K562 (cell line): Measurements from ENCODE around the gene SAPCD1. TPM values are rescaled to one million over a fixed set of nuclear protein-coding genes. Genes with fewer than 3 reads are reported as not detected.
A peak's percentile ranks its signal among the peaks of the same experiment; 100 is the strongest.

Experiments used
- HDAC2 ChIP-seq: fragments of 450-650 bp; IDR thresholded peaks from 2 replicates; pipeline ENCODE4 v1.6.1; 2016; ENCODE audit warnings: mild to moderate bottlenecking
- KLF6 ChIP-seq: fragments of 250-450 bp; sonication (Bioruptor Pico); IDR thresholded peaks from 2 replicates; pipeline ENCODE4 v1.4.0; 2020; ENCODE audit warnings: mild to moderate bottlenecking, moderate library complexity, borderline replicate concordance
- MIER1 ChIP-seq: fragments of 450-650 bp; IDR thresholded peaks from 2 replicates; pipeline ENCODE4 v1.6.1; 2016; ENCODE audit warnings: antibody characterized with exemption, mild to moderate bottlenecking, low read depth
- MTA3 ChIP-seq: fragments of 450-650 bp; formaldehyde crosslinking; IDR thresholded peaks from 2 replicates; pipeline ENCODE4 v1.6.1; 2017; ENCODE audit warnings: mild to moderate bottlenecking, borderline replicate concordance
- PRPF4 ChIP-seq: fragments of 200-400 bp; formaldehyde crosslinking; IDR thresholded peaks from one replicate; pipeline ENCODE4 v1.6.1; 2017; ENCODE audit warnings: low read length, low read depth, mild to moderate bottlenecking; ENCODE audit not compliant: insufficient read depth, poor library complexity, severe bottlenecking
- RAD21 ChIP-seq, 2 experiments: fragments of 250-450 bp in 1 of 2; fragments of 450-650 bp in 1 of 2; sonication (Bioruptor Pico) in 1 of 2; formaldehyde crosslinking in 1 of 2; IDR thresholded peaks in 1 of 2; conservative IDR thresholded peaks in 1 of 2; 2 replicates each; pipeline versions ENCODE4 v1.4.0 to v1.8.0; 2020 to 2022; ENCODE audit warnings: mild to moderate bottlenecking in 2 of 2, moderate library complexity in 1 of 2
- SIN3A ChIP-seq, 2 experiments: fragments of 150-350 bp in 1 of 2; IDR thresholded peaks; 2 replicates each; pipeline ENCODE4 v1.6.1; 2011 to 2016; ENCODE audit warnings: borderline replicate concordance in 2 of 2, low read depth in 2 of 2, low read length in 2 of 2, mild to moderate bottlenecking in 2 of 2, moderate library complexity in 2 of 2; ENCODE audit not compliant: control insufficient read depth in 1 of 2
- ZBTB1 ChIP-seq: sonication (generic); formaldehyde crosslinking; IDR thresholded peaks from 2 replicates; pipeline ENCODE4 v1.8.1; 2023; ENCODE audit warnings: missing genetic modification reagents, low read depth, mild to moderate bottlenecking, borderline replicate concordance
- ZEB2 ChIP-seq: fragments of 450-650 bp; IDR thresholded peaks from 2 replicates; pipeline ENCODE4 v1.6.1; 2016
- ZNF143 ChIP-seq: sonication (generic); formaldehyde crosslinking; IDR thresholded peaks from 2 replicates; pipeline ENCODE4 v1.9.0; 2022; ENCODE audit warnings: mild to moderate bottlenecking, missing genetic modification reagents
- polyA plus RNA-seq, 8 experiments: library from polyadenylated mRNA; depleted of rRNA in 4 of 8; stranded (reverse) in 5 of 8; unstranded in 3 of 8; fragments of >200 nt; fragmentation: Nextera tagmentation in 2 of 8; fragmentation: Illumina TruSeq in 1 of 8; extraction: Ambion mirVana in 2 of 8; extraction: Trizol in 1 of 8; gene quantifications; 2 replicates each; pipeline versions ENCODE4 v1.2.1 to v1.2.3, GENCODE V29; 2011 to 2014; ENCODE audit warnings: inconsistent platforms in 1 of 8, missing spikeins in 1 of 8
- total RNA-seq, 7 experiments: library from RNA; depleted of rRNA in 6 of 7; stranded (reverse); fragments of >200 nt in 6 of 7; fragmentation: Illumina TruSeq in 2 of 7; extraction: Trizol in 2 of 7; gene quantifications; 2 replicates each; pipeline versions ENCODE4 v1.2.1 to v1.2.3, GENCODE V29; 2011 to 2021; ENCODE audit warnings: low replicate concordance in 1 of 7
- TF ChIP-seq, protein P1 (sequence below), 2 experiments: IDR thresholded peaks; 2 replicates each; pipeline ENCODE4 v1.6.1; 2012; ENCODE audit warnings: improper control_type of control experiment in 2 of 2, low read depth in 2 of 2, low read length in 2 of 2, borderline replicate concordance in 1 of 2
- TF ChIP-seq, protein P2 (sequence below), 2 experiments: fragments of 450-650 bp in 1 of 2; sonication (generic) in 1 of 2; formaldehyde crosslinking; conservative IDR thresholded peaks; 2 replicates each; pipeline versions ENCODE4 v1.4.0 to v1.8.1; 2020 to 2022; ENCODE audit warnings: mild to moderate bottlenecking in 1 of 2, missing genetic modification reagents in 1 of 2
- TF ChIP-seq, protein P3 (sequence below): conservative IDR thresholded peaks from 2 replicates; pipeline ENCODE4 v1.6.1; 2011; ENCODE audit warnings: low read depth, mild to moderate bottlenecking, low read length; ENCODE audit not compliant: control insufficient read depth
- TF ChIP-seq, protein P4 (sequence below): fragments of 450-650 bp; formaldehyde crosslinking; conservative IDR thresholded peaks from 2 replicates; pipeline ENCODE4 v1.4.0; 2022; ENCODE audit warnings: mild to moderate bottlenecking, missing genetic modification characterization
- TF ChIP-seq, protein P5 (sequence below): IDR thresholded peaks from 3 replicates; pipeline ENCODE4 v1.6.1; 2011; ENCODE audit warnings: borderline replicate concordance, mild to moderate bottlenecking; ENCODE audit not compliant: insufficient read length, insufficient read depth
- TF ChIP-seq, protein P6 (sequence below): fragments of 450-650 bp; formaldehyde crosslinking; IDR thresholded peaks from 2 replicates; pipeline ENCODE4 v1.4.0; 2020; ENCODE audit warnings: mild to moderate bottlenecking, mixed read lengths

Gene SAPCD1
- total and polyA plus RNA-seq, 9 of the 15 experiments (the other 6 are each of a cell fraction or from before 2014, with no cell fraction given), result 2.6 to 30.2 (median 7.4) TPM

DNA sequence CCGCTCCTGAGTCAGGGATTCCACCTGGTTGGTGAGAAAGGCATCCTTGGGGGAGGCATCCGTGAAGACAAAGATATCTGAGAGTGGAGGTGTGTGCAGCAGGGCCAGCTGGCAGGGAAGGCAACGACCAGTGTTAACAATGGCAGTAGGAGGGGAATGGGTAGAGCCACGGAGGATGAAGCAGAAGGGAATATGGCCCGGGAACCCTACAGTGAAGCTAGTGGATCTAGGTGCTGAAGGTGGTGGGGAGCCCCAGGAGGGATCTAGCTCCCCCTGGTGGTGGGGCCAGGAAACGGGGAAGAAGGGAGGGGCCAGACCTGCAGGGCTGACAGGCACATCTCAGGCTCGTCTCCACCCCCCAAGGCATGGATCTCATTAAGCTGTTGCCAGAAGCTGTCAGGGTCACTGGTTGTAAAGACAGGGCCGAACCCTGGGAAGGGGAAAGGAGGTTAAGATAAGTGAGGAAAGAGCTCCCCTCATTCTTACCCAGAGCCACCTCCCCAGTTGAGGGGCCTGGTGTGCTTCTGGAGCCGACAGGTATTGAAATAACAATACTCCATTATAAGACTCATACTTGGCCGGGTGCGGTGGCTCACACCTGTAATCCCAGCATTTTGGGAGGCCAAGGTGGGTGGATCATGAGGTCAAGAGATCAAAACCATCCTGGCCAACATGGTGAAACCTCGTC, 7.4 kb downstream of the SAPCD1 start (continued):
- TF ChIP-seq, protein P1, sequence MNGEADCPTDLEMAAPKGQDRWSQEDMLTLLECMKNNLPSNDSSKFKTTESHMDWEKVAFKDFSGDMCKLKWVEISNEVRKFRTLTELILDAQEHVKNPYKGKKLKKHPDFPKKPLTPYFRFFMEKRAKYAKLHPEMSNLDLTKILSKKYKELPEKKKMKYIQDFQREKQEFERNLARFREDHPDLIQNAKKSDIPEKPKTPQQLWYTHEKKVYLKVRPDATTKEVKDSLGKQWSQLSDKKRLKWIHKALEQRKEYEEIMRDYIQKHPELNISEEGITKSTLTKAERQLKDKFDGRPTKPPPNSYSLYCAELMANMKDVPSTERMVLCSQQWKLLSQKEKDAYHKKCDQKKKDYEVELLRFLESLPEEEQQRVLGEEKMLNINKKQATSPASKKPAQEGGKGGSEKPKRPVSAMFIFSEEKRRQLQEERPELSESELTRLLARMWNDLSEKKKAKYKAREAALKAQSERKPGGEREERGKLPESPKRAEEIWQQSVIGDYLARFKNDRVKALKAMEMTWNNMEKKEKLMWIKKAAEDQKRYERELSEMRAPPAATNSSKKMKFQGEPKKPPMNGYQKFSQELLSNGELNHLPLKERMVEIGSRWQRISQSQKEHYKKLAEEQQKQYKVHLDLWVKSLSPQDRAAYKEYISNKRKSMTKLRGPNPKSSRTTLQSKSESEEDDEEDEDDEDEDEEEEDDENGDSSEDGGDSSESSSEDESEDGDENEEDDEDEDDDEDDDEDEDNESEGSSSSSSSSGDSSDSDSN (IDR thresholded peaks at IDR 0.05; ENCODE audit: borderline replicate concordance in 1 of 2, low read depth in 2 of 2, low read length in 2 of 2), result peak in 1 of 2 experiments; percentile 88; a peak in 1 of 4 replicates
- TF ChIP-seq HDAC2 (peak; percentile 82), ZNF143 (no peak), MTA3 (peak; percentile 97), SIN3A (IDR thresholded peaks at IDR 0.05; ENCODE audit: borderline replicate concordance in 2 of 2, control insufficient read depth in 1 of 2, low read depth in 2 of 2, low read length in 2 of 2) (peak; percentile 59 to 76; a peak in 2 of 4 replicates), MIER1 (peak; percentile 51; the same call in 1 of the 2 replicates), ZEB2 (peak; percentile 67; the same call in 1 of the 2 replicates), RAD21 (CRISPR knock-in tag; conservative IDR thresholded peaks at IDR 0.05 in 1 of 2, IDR thresholded peaks at IDR 0.05 in 1 of 2) (peak; percentile 99 to 100), PRPF4 (no peak), KLF6 (CRISPR knock-in tag) (peak; percentile 77; the same call in 1 of the 2 replicates), ZBTB1 (CRISPR knock-in tag) (0 out of 2 replicates have a peak, but pooled peaks have one; percentile 0)
- TF ChIP-seq, protein P2, sequence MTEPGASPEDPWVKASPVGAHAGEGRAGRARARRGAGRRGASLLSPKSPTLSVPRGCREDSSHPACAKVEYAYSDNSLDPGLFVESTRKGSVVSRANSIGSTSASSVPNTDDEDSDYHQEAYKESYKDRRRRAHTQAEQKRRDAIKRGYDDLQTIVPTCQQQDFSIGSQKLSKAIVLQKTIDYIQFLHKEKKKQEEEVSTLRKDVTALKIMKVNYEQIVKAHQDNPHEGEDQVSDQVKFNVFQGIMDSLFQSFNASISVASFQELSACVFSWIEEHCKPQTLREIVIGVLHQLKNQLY (CRISPR knock-in tag; conservative IDR thresholded peaks at IDR 0.05), result peak in 1 of 2 experiments; percentile 89; a peak in 1 of 4 replicates
- TF ChIP-seq, protein P3, sequence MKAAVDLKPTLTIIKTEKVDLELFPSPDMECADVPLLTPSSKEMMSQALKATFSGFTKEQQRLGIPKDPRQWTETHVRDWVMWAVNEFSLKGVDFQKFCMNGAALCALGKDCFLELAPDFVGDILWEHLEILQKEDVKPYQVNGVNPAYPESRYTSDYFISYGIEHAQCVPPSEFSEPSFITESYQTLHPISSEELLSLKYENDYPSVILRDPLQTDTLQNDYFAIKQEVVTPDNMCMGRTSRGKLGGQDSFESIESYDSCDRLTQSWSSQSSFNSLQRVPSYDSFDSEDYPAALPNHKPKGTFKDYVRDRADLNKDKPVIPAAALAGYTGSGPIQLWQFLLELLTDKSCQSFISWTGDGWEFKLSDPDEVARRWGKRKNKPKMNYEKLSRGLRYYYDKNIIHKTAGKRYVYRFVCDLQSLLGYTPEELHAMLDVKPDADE, result peak; percentile 71; the same call in 1 of the 2 replicates
- TF ChIP-seq, protein P4, sequence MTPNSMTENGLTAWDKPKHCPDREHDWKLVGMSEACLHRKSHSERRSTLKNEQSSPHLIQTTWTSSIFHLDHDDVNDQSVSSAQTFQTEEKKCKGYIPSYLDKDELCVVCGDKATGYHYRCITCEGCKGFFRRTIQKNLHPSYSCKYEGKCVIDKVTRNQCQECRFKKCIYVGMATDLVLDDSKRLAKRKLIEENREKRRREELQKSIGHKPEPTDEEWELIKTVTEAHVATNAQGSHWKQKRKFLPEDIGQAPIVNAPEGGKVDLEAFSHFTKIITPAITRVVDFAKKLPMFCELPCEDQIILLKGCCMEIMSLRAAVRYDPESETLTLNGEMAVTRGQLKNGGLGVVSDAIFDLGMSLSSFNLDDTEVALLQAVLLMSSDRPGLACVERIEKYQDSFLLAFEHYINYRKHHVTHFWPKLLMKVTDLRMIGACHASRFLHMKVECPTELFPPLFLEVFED (CRISPR knock-in tag), result peak; percentile 92
- TF ChIP-seq, protein P5, sequence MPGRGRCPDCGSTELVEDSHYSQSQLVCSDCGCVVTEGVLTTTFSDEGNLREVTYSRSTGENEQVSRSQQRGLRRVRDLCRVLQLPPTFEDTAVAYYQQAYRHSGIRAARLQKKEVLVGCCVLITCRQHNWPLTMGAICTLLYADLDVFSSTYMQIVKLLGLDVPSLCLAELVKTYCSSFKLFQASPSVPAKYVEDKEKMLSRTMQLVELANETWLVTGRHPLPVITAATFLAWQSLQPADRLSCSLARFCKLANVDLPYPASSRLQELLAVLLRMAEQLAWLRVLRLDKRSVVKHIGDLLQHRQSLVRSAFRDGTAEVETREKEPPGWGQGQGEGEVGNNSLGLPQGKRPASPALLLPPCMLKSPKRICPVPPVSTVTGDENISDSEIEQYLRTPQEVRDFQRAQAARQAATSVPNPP, result no peak
- TF ChIP-seq, protein P6, sequence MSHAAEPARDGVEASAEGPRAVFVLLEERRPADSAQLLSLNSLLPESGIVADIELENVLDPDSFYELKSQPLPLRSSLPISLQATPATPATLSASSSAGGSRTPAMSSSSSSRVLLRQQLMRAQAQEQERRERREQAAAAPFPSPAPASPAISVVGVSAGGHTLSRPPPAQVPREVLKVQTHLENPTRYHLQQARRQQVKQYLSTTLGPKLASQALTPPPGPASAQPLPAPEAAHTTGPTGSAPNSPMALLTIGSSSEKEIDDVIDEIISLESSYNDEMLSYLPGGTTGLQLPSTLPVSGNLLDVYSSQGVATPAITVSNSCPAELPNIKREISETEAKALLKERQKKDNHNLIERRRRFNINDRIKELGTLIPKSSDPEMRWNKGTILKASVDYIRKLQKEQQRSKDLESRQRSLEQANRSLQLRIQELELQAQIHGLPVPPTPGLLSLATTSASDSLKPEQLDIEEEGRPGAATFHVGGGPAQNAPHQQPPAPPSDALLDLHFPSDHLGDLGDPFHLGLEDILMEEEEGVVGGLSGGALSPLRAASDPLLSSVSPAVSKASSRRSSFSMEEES (CRISPR knock-in tag), result no peak
